Measurements from ENCODE around the gene RPS3. TPM values are rescaled to one million over a fixed set of nuclear protein-coding genes. Genes with fewer than 3 reads are reported as not detected.

RPS3 gene
- total and polyA plus RNA-seq, 2 of the 13 experiments (the other 11 are each of a cell fraction or from before 2014, with no cell fraction given) = 2,143 to 3,616 TPM

DNA sequence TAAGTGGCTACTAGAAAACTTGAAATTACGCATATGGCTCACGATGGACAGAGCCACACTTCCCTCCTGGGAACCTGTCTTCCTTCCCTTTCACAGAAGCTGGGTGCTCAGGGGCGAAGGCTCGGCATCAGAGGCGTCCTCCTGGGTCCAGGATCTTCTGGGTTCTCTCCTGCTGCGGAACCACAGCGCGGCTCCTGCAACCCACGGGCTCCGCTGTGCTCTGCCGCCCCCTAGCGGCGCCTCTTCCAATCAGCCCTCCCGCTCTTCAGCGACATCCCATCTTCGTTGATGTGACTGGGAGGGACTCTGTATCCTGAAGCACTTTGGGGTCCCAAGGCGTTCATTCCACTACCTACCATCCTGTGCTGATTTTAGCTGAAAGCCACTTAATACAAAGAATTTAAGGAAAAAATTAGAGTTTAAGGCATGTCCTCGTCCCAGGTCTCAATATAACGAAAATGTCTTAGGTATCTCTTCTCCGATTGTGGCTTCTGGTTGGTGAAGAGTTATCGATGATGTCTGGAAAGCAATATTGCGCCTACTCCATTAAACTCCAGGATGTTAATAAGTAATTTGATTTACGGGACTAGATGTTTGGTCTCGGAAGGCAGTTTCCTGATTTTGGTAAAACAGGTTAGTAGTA lies 14.8 kb upstream of the RPS3 start (continued):
- TF ChIP-seq BRD4 (CRISPR knock-in tag; IDR thresholded peaks at IDR 0.05) = no peak
- 0 out of 2 replicates have a peak, but pooled peaks have one; percentile 55 for TF ChIP-seq TSC22D2 (CRISPR knock-in tag; IDR thresholded peaks at IDR 0.05; ENCODE audit: borderline replicate concordance)
- peak; percentile 46; the same call in 1 of the 2 replicates for TF ChIP-seq MIER2 (CRISPR knock-in tag; IDR thresholded peaks at IDR 0.05)
- TF ChIP-seq TAF15 (IDR thresholded peaks at IDR 0.05; ENCODE audit: low read depth, low read length, poor library complexity, severe bottlenecking) = no peak
- TF ChIP-seq ZNF552 (CRISPR knock-in tag; IDR thresholded peaks at IDR 0.05; ENCODE audit: borderline replicate concordance) = no peak
- TF ChIP-seq ZNF432 (CRISPR knock-in tag; IDR thresholded peaks at IDR 0.05; ENCODE audit: borderline replicate concordance) = no peak
- TF ChIP-seq, protein P1, sequence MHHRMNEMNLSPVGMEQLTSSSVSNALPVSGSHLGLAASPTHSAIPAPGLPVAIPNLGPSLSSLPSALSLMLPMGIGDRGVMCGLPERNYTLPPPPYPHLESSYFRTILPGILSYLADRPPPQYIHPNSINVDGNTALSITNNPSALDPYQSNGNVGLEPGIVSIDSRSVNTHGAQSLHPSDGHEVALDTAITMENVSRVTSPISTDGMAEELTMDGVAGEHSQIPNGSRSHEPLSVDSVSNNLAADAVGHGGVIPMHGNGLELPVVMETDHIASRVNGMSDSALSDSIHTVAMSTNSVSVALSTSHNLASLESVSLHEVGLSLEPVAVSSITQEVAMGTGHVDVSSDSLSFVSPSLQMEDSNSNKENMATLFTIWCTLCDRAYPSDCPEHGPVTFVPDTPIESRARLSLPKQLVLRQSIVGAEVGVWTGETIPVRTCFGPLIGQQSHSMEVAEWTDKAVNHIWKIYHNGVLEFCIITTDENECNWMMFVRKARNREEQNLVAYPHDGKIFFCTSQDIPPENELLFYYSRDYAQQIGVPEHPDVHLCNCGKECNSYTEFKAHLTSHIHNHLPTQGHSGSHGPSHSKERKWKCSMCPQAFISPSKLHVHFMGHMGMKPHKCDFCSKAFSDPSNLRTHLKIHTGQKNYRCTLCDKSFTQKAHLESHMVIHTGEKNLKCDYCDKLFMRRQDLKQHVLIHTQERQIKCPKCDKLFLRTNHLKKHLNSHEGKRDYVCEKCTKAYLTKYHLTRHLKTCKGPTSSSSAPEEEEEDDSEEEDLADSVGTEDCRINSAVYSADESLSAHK (CRISPR knock-in tag; IDR thresholded peaks at IDR 0.05; ENCODE audit: borderline replicate concordance) = no peak
- 0 out of 2 replicates have a peak, but pooled peaks have one; percentile 25 for TF ChIP-seq KMT2B (CRISPR knock-in tag; IDR thresholded peaks at IDR 0.05)
- TF ChIP-seq, protein P2, sequence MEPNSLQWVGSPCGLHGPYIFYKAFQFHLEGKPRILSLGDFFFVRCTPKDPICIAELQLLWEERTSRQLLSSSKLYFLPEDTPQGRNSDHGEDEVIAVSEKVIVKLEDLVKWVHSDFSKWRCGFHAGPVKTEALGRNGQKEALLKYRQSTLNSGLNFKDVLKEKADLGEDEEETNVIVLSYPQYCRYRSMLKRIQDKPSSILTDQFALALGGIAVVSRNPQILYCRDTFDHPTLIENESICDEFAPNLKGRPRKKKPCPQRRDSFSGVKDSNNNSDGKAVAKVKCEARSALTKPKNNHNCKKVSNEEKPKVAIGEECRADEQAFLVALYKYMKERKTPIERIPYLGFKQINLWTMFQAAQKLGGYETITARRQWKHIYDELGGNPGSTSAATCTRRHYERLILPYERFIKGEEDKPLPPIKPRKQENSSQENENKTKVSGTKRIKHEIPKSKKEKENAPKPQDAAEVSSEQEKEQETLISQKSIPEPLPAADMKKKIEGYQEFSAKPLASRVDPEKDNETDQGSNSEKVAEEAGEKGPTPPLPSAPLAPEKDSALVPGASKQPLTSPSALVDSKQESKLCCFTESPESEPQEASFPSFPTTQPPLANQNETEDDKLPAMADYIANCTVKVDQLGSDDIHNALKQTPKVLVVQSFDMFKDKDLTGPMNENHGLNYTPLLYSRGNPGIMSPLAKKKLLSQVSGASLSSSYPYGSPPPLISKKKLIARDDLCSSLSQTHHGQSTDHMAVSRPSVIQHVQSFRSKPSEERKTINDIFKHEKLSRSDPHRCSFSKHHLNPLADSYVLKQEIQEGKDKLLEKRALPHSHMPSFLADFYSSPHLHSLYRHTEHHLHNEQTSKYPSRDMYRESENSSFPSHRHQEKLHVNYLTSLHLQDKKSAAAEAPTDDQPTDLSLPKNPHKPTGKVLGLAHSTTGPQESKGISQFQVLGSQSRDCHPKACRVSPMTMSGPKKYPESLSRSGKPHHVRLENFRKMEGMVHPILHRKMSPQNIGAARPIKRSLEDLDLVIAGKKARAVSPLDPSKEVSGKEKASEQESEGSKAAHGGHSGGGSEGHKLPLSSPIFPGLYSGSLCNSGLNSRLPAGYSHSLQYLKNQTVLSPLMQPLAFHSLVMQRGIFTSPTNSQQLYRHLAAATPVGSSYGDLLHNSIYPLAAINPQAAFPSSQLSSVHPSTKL (CRISPR knock-in tag; IDR thresholded peaks at IDR 0.05) = peak; percentile 36; the same call in 1 of the 2 replicates
- TF ChIP-seq IRF2 (CRISPR knock-in tag; IDR thresholded peaks at IDR 0.05) = no peak
- peak; percentile 52; the same call in 1 of the 2 replicates for TF ChIP-seq HOXA5 (CRISPR knock-in tag; IDR thresholded peaks at IDR 0.05)
- TF ChIP-seq, protein P3, sequence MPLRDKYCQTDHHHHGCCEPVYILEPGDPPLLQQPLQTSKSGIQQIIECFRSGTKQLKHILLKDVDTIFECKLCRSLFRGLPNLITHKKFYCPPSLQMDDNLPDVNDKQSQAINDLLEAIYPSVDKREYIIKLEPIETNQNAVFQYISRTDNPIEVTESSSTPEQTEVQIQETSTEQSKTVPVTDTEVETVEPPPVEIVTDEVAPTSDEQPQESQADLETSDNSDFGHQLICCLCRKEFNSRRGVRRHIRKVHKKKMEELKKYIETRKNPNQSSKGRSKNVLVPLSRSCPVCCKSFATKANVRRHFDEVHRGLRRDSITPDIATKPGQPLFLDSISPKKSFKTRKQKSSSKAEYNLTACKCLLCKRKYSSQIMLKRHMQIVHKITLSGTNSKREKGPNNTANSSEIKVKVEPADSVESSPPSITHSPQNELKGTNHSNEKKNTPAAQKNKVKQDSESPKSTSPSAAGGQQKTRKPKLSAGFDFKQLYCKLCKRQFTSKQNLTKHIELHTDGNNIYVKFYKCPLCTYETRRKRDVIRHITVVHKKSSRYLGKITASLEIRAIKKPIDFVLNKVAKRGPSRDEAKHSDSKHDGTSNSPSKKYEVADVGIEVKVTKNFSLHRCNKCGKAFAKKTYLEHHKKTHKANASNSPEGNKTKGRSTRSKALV (CRISPR knock-in tag; IDR thresholded peaks at IDR 0.05) = no peak
- no peak for TF ChIP-seq ZKSCAN5 (CRISPR knock-in tag; IDR thresholded peaks at IDR 0.05)
- no peak for TF ChIP-seq ZBTB38 (CRISPR knock-in tag; IDR thresholded peaks at IDR 0.05)
- TF ChIP-seq, protein P4, sequence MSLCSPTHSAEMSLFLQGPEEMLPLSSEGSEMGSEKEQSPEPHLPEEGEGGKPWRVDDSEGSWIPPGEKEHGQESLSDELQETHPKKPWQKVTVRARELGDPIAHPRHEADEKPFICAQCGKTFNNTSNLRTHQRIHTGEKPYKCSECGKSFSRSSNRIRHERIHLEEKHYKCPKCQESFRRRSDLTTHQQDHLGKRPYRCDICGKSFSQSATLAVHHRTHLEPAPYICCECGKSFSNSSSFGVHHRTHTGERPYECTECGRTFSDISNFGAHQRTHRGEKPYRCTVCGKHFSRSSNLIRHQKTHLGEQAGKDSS (CRISPR knock-in tag; IDR thresholded peaks at IDR 0.05; ENCODE audit: borderline replicate concordance, low read depth) = peak; percentile 67; the same call in 1 of the 2 replicates
- TF ChIP-seq, protein P5, sequence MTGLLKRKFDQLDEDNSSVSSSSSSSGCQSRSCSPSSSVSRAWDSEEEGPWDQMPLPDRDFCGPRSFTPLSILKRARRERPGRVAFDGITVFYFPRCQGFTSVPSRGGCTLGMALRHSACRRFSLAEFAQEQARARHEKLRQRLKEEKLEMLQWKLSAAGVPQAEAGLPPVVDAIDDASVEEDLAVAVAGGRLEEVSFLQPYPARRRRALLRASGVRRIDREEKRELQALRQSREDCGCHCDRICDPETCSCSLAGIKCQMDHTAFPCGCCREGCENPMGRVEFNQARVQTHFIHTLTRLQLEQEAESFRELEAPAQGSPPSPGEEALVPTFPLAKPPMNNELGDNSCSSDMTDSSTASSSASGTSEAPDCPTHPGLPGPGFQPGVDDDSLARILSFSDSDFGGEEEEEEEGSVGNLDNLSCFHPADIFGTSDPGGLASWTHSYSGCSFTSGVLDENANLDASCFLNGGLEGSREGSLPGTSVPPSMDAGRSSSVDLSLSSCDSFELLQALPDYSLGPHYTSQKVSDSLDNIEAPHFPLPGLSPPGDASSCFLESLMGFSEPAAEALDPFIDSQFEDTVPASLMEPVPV (CRISPR knock-in tag; IDR thresholded peaks at IDR 0.05) = no peak
- peak; percentile 76 for TF ChIP-seq HDAC2 (CRISPR knock-in tag; IDR thresholded peaks at IDR 0.05)
- TF ChIP-seq NONO (IDR thresholded peaks at IDR 0.05) = no peak
- no peak for TF ChIP-seq NONO (CRISPR knock-in tag; conservative IDR thresholded peaks at IDR 0.05)

Data from HepG2 (cell line).